Renal pelvis (tissue), 4 donors: ENCODE measurements around the gene DNAJC3. TPM values are rescaled to one million over a fixed set of nuclear protein-coding genes. Genes with fewer than 3 reads are reported as not detected.
A peak's percentile ranks its signal among the peaks of the same experiment; 100 is the strongest.

ENCODE experiments used
- DNase-seq: peaks from one replicate; pipeline ENCODE4 v3.0.0-alpha.2; 2013
- polyA plus RNA-seq, 3 donors: library from polyadenylated mRNA; unstranded; fragments of 120-200 nt; gene quantifications; one replicate each; pipeline ENCODE4 v1.2.1, GENCODE V29; 2013; ENCODE audit not compliant: insufficient read length in 3 of 3

DNAJC3 gene
- polyA plus RNA-seq, 3 donors, result 33.4 to 39.6 (median 34.7) TPM

GRCh38 chr13:95833719-95834118, 156.8 kb downstream of the DNAJC3 start:
- no peak for DNase-seq

GRCh38 chr13:95834134-95834765, 157.3 kb downstream of the DNAJC3 start:
- peak; percentile 70 for DNase-seq

GRCh38 chr13:95841894-95842293, 165.0 kb downstream of the DNAJC3 start:
- no peak for DNase-seq

GRCh38 chr13:95842898-95843297, 166.0 kb downstream of the DNAJC3 start:
- no peak for DNase-seq

Other genes with a start within 250 kb of the DNAJC3 start
- 100 to 1,000 TPM; 100 to 104 (median 101) TPM for gene CLDN10, start 124.4 kb upstream of the DNAJC3 start, polyA plus RNA-seq
- gene DZIP1, start 32.4 kb upstream of the DNAJC3 start, polyA plus RNA-seq, result 10 to 100 TPM; 59.1 to 73.8 (median 65.4) TPM